GM18858 (cell line): ENCODE measurements around the gene DHRS4L2.
"Not testable (repeated sequence)": the region's sequence is repeated elsewhere in the genome, so short reads cannot be mapped to it uniquely, and the experiment has no call there.

Experiments used
- ATAC-seq: cut with Tn5 transposase; IDR thresholded peaks from one replicate; pipeline ENCODE4 v1.9.1; 2021; ENCODE audit not compliant: unreplicated experiment

DHRS4L2 gene

GRCh38 chr14:23970283-23970659 lies 18.5 kb upstream of the DHRS4L2 start:
- ATAC-seq, result not testable (repeated sequence)

- ATAC-seq, result not testable (repeated sequence)
These were observed 15.6 kb upstream of the DHRS4L2 start for GRCh38 chr14:23973178-23973577.

- not testable (repeated sequence) for ATAC-seq
These were observed 14.7 kb upstream of the DHRS4L2 start for GRCh38 chr14:23974041-23974440.

- not testable (repeated sequence) for ATAC-seq
These were observed 11.5 kb upstream of the DHRS4L2 start for GRCh38 chr14:23977208-23977607.

GRCh38 chr14:23981951-23982813 lies 6.5 kb upstream of the DHRS4L2 start:
- not testable (repeated sequence) for ATAC-seq

- ATAC-seq, result no peak
These were observed 3.7 kb upstream of the DHRS4L2 start for GRCh38 chr14:23984891-23985602.

- ATAC-seq, result peak; percentile 4
These were observed 514 bp upstream of the DHRS4L2 start for GRCh38 chr14:23988223-23988606.

GRCh38 chr14:23989734-23990445 lies 1.2 kb downstream of the DHRS4L2 start:
- not testable (repeated sequence) for ATAC-seq

- not testable (repeated sequence) for ATAC-seq
These were observed 2.2 kb downstream of the DHRS4L2 start for GRCh38 chr14:23990961-23991360.

GRCh38 chr14:23993042-23993441 lies 4.3 kb downstream of the DHRS4L2 start:
- not testable (repeated sequence) for ATAC-seq

GRCh38 chr14:23996009-23996408 lies 7.3 kb downstream of the DHRS4L2 start:
- ATAC-seq, result not testable (repeated sequence)

GRCh38 chr14:23996825-23997224 lies 8.1 kb downstream of the DHRS4L2 start:
- not testable (repeated sequence) for ATAC-seq

- not testable (repeated sequence) for ATAC-seq
These were observed 10.9 kb downstream of the DHRS4L2 start for GRCh38 chr14:23999640-24000039.

- not testable (repeated sequence) for ATAC-seq
These were observed 12.3 kb downstream of the DHRS4L2 start for GRCh38 chr14:24001078-24001477.

GRCh38 chr14:24001679-24002078 lies 12.9 kb downstream of the DHRS4L2 start:
- ATAC-seq, result not testable (repeated sequence)

GRCh38 chr14:24006471-24006816 lies 17.7 kb downstream of the DHRS4L2 start:
- peak; percentile 10 for ATAC-seq

GRCh38 chr14:24006817-24007652 lies 18.3 kb downstream of the DHRS4L2 start:
- ATAC-seq, result peak; percentile 62

- no peak for ATAC-seq
These were observed 22.3 kb downstream of the DHRS4L2 start for GRCh38 chr14:24011051-24011450.

- not testable (repeated sequence) for ATAC-seq
These were observed 24.1 kb downstream of the DHRS4L2 start for GRCh38 chr14:24012726-24013273.
